HT-29 (cell line): ENCODE measurements around the gene TLR6. TPM values are rescaled to one million over a fixed set of nuclear protein-coding genes. Genes with fewer than 3 reads are reported as not detected.

ENCODE experiments used
- DNase-seq: peaks from one replicate; pipeline ENCODE4 v3.0.0-alpha.2; 2015; ENCODE audit warnings: low spot score
- total RNA-seq: library from RNA; depleted of rRNA; stranded (reverse); fragments of >200 nt; shearing (Covaris generic); gene quantifications from 2 replicates; pipeline ENCODE4 v1.2.3, GENCODE V29; 2014

Gene TLR6
- total RNA-seq, 1 experiment from 2014 or later: 0.15 TPM

DNA sequence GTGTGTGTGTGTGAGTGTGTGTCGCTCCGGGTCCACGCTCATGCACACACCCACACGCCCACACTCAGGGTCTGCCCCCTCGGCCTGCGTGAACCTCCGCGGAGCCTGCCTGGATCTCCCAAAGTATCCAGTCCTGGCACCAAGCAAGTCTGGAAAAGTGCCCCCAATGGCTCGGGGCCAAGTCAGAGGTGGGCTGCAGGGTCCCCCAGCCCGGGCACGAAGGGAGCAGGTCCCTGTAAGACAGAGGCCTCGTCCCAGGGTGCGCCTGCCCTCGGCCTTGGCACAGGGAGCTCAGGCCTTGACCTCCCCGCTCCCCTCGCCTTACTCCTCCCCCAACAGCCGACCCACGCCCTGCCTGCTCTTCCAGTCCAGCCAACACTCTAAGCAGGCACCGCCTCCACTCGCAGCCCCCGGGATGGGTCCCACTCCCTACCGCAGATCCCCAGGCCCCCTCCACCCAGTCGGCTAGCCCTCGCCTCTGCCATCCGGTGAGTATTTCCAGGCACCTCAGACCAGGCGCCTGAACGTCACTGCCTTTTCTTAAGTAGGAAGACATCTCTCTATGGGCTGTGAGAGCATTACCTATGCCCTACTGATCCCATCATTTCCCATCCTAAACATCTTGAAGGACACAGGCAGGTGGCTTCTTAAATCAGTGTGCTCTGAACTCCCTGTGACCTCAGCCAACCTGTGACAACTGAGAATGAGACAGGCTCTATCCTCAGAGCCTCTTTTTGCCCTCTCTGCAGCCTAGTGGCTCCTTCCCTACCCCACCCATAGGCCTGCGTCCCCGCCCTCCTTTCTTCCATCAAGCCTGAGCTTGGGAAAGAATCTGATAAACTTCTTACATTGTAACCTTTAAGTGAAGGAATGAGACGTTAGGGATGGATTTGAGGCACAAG, 11.7 kb upstream of the TLR6 start:
- DNase-seq: peak; percentile 28

DNA sequence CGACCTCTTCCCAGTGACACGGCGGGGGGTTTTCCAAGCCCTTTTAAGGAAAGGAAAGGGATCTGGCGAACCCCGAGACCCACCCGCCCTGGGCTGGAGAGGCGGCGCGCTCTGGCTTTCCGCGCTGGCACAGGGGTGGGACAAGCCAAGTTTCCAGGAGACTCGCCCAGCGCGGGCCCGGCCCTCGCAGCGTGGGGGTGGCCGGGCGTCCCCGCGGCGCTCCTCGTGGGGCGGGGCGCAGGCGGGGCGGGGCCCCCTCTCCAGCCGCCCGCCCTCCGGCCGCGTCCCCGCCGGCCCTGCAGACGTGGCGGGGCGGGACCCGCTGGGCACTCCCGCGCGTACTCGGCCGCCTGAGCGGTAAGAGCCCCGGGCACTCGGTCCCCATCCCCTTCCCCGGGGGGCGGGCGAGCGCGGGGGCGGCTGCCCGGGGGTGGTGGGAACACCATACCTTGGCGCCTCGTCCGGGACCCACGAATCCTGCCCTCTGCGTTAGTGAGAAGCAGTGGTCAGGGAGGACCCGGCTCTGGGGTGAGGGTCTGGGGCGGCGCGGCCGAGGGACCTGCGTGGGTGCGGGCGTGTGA, 11.0 kb upstream of the TLR6 start, which contains the start of gene FAM114A1:
Gene FAM114A1 (plus strand): TSS at position 329 of the 581 bp plus-strand sequence. CDS start 10,273 bp downstream, outside the sequence.
- peak; percentile 83 for DNase-seq

DNA sequence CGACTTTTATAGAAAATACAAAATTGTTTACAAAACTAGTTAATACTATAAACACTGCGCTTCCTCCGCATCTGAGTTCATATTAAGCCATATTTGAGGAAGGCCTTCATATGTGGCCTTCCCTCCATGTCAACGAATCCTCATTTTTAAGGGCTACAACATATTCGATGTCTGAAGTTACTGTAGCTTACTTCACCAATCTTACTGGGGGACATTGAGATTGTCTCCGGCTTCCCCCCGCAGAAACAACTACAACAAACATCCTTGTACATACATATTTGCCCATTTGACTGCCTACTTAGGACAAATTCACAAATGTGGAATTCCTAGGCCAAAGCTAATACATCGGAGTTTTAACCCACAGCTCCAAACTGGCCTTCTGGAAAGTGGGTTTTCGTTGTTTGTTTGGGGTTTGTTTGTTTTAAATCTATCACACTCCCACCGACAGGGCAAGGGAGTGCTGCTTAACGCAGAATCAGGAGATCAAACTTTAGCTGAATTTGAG, 10.4 kb upstream of the TLR6 start:
- DNase-seq: no peak

DNA sequence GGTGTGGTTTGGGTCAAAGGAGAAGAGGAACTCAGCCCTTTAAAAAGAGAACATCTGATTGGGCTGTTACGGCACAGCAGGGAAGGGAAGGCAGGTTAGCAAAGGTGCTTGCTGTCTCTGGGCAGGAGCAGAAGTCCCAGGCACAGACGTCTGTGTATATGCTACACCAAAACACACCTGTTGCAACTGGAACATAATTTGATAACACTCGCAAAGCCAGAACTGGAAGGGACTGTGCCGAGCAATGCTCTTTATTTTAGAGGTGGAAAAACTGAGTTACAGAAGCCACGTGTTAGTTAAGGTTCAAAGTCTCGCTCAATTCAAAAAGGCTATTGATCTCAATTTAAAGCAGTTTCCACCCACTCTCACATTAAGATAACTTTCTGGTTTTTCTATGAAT, 8.8 kb upstream of the TLR6 start:
- DNase-seq: peak; percentile 49

DNA sequence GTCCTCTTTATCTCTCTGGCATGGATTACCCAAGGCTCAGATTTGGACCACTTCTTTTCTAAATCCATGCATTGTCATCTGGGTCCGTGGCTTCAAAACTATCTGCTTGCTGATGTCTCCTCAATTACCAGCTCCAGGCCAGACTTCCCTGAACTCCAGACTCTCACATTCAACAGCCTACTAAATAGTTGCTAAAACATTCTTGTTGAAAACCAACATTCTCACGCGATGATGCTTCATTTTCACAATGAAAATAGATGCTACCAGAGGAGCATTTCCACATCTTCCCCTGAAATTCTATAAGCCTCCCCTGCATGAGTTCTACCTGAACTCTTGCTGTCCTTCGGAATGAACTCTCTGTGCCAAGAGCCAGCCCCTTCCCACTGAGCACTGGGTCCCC, 5.2 kb upstream of the TLR6 start:
- no peak for DNase-seq

DNA sequence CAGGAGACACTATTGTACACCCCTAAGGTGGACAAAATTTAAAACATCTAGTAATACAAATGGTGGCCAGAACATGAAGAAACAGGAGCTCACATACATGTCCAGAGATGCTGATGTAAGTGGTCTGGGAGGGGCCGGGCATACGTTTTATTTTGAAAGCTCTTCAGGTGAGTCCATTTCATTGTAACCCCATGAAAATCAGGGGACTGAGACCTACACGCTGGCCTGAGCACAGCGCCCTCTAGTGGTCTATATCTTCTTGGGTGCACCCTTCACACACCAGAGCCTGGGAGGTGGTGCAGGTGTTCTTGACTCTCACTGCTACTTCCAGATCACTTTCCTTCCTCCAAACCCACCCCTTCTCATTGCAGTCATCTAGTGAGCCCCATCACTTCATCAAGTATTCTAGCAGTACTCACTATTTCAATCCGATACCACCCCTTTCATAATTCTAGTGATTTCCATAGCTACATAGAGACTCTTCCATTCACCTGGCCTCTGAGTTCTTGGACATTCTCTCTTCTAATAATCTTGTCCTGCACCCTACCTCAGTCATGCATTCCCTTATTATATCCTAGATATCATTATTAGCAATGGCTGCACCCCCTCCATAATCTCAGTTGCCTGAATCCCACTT, 4.3 kb upstream of the TLR6 start:
- peak; percentile 72 for DNase-seq

DNA sequence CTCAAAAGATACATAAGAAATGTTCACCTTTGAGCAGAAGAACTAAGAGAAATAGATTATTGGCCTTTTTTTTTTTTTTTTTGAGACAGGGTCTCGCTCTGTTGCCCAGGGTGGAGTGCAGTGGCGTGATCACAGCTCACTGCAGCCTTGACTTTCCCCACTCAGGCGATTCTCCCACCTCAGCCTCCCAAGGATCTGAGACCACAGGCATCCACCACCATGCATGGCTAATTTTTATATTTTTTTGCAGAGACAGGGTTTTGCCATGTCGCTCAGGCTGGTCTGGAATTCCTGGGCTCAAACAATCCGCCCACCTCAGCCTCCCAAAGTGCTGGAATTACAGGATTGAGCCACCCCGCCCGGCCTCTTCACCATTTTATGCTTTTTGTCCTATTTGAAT, 2.9 kb upstream of the TLR6 start:
- no peak for DNase-seq

DNA sequence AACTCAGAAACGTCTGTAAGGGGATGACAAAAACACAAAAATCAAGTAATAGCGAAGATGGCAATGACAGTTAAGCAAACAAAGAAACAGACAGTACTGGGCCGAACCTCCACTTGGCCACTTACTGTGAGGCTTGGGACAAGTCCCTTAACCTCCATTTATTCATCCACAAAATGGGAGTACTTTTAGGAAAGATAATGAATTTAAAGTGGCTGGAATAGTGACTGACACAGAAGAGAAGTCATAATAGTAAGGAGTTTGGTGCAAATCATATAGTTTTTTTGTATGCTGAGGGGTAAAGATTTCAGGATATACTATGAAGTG, 1.4 kb upstream of the TLR6 start:
- DNase-seq: no peak

DNA sequence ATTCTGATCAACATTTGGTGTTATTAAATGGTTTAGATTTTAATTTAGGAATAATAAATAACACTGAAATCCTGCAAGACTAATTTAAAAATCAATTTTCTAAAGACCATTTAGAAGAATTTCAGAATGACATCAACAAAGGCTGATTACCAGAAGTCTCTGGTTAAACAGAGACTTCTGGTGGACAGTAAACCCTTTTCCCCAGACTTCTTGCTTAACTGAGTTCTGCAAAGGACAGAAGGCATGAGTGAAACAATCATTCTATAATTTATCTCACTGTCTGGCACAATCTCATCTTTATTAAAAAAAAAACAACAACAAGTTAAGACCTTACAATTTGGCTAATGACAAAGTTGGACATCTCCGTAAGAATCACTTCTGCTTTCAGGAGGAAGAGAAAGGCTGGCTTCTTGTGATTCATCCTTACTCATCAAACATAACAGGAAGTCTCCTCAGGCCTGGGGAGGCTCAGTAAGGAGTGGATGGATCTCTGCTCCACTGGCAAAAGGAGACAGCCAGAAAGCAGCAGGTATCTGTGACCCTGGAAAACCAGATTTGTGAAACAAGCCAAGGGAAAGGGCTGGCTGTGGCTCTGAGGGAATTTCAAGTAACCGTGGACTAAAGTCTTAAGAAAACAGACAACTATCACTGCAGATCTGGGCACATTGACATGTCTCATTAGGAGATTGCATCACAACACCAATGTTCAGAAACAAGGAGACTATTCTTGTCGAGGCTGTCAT, 908 bp upstream of the TLR6 start:
- peak; percentile 65 for DNase-seq

DNA sequence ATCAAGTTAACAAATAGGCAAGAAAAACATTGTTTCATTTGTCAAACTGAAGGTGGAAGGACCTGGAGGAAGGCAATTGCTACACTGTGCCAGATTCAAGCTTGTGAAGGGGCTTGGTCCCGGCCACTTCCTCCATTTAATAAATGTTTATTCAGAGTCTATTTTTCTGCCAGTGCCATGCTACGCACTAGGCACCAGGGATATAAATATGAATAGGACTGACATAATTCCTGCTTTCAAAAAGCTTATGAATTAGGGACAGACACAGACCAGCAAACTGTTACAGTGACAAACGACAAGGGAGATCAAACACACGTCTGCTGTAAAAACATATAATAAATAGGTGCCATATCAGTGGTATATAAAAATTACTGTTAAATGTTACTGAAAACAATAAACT, 571 bp downstream of the TLR6 start:
- DNase-seq: peak; percentile 38

DNA sequence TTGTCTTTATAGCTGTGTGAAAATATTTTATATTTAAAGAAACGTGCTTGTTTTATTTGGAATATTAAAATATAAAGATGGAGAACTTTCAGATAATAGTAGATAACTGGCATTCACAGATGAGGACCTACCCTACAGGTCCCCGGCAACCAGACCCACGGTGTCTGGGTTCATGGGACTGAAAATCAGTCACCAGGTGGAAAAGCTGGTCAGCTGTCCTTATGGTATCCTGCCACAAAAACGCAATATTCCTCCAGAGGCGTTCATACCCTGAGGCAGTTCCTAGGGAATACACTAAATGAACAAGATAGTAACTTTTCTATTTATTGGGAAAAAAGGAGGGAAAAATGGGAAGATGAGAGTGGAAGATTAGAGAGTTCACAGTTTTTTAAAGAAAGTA, 1.2 kb downstream of the TLR6 start:
- no peak for DNase-seq

DNA sequence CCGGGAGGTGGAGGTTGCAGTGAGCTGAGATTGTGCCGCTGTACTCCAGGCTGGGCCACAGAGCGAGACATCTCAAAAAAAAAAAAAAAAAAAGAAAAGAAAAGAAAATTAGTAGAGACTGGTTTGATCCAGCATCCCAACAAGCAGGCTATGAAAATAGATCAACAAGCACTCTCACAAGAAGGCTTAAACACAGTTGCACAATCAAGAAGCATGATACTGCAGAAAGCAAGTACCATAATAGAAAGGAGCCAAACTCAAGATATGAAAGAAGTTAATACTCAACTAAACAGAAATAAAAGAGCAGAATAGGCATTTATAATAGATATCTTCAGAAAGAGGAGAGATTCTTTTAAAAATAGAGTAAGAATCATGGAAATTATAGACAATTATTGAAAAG, 10.6 kb downstream of the TLR6 start:
- DNase-seq: no peak

DNA sequence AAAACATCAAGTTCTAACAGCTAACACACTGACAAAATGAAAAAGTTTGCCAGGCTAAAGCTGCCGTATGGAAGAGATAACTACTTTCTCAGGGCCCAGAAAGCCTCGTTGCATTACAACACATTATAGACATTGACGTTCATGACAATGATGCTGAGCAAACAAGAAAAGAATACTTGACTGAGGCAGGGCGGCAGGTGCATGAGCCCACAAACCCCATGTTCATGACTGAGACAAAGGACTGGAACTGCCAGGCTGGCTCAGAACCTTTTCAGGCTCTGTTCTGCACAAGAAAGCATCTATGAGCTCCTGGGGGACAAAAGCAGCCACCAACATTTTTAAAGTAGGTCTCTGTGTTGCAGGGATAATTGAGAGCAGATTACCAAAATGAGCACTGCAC, 13.6 kb downstream of the TLR6 start:
- DNase-seq: no peak

DNA sequence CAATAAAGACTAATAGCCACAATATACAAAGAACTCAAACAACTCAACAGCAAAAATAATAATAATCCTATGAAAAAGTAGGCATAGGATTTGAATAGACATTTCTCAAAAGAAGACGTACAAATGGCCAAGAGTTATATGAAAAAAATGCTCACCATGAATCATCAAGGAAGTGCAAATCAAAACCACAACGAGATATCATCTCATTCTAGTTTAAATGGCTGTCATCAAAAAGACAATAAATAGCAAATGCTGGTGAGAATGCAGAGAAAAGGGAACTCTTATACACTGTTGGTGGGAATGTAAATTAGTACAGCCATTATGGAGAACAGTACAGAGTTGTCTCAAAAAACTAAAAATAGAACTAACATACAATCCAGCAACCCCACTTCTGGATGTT, 18.8 kb downstream of the TLR6 start:
- DNase-seq: peak; percentile 26

DNA sequence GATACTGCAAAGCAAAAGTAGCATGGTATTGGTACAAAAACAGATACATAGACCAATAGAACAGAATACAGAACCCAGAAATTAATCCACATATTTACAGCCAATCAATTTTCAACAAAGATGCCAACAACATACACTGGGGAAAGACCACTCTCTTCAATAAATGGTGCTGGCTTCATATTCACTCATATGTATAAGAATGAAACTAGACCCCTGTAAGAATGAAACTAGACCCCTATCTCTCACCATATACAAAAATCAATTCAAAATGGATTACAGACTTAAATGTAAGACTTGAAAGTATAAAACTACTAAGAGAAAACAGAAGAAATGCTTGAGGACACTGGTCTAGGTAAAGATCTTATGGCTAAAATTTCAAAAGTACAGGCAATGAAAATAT, 19.3 kb downstream of the TLR6 start:
- DNase-seq: no peak

DNA sequence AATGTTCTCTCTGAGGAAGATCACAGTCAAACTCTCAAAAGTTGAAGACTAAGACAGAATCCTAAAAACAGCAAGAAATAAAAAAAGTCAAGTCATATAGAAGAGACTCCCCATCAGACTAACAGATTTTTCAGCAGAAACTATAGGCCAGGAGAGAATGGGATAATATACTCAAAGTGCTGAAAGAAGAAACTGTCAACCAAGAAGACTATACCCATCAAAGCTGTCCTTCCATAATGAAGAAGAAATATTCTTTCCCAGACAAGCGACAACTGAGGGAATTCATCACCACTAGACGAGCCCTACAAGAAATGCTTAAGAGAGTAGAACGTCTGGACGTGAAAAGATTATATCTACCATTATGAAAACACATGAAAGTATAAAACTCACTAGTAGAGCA, 22.0 kb downstream of the TLR6 start:
- DNase-seq: no peak

DNA sequence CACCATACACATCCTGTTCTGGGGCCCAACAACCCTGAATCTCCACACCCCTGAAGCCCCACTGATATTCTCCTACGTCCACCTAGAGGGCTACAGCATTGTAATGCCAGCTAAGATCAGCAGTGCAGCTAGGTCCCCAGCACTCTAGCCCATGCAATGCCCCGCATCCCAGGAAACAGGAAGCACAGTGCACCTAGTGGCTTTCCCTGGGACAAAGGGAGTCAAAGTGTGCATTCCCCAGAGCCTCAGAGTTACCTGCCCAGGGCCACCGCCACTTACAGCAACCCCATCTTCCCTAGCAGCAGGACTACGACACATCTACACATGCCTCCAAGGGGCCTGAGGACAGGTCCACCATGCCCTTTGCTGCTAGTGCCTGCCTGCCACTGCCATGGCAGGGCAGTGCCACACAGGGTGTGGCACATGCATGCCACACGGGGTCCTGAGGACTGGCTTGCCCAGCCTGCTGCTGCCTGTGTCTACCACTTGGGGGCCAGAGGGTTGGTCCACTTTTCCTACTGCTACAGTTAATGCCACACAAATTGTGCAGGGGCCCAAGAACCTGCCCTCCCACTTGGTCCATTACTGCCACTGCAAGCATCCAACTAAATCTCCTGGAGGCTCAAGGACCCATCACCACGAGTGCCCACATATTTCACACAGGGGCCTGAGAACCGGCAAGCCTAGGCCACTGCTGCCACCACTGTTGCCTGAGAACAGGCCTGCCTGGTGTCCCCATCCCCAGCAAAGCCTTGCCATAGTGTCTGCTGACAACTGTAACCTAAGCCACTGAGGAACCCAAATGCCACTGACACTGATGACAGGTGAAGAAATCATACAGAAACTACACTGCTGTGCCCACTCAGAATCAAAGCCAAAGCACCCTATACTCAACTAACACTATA, 23.7 kb downstream of the TLR6 start:
- peak; percentile 5 for DNase-seq

DNA sequence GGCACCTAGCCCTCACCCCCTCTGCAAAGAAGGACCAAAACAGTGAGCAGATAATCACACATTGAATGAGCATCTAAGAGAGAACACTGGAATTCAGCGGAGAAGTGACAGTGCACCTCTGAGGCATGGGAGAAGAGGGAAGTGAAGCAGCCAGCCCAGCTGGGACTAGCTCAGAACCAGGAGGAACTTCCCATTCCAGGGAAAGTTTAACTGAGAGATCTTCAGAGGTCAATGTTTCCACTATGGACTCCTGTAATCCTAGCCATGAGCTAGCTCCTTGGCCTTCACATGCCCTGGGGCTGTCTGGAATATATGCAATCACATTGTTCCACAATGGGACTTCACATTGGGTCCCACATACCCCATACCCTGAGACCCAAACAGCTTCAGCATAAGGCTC, 24.4 kb downstream of the TLR6 start:
- no peak for DNase-seq

DNA sequence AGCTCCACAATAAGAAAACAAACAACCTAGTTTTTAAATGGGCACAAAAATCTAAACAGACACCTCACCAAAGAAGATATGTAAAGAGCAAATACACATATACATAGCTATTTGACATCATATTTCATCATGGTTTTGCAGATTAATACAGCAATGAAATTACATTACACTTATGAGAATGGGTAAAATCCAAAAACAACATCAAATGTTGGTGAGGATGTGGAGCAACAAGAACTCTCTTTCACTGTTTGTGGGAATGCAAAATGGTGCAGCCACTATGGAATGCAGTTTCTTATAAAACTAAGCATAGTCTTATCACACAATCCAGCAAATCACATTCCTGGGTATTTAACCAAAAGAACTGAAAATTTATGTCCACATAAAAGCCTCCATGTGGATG, 25.0 kb downstream of the TLR6 start:
- DNase-seq: no peak

DNA sequence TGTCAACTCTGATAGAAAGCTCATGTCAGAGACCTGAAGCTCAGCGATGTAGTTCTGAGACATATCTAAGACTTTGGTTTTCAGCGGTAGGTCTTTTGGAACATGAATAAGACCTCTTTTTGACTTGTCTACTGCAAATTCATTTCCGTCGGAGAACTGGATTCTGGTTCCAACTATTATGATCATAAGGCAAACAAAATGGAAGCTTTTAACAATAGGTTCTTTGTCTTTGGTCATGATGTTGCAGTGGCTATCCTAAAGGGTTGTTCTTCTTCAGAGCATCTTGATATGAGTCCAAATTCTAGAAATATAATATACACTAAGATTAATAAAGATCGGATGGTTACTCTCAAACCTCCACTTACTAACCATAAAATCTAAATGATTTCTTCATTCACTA, 27.4 kb downstream of the TLR6 start:
- no peak for DNase-seq

DNA sequence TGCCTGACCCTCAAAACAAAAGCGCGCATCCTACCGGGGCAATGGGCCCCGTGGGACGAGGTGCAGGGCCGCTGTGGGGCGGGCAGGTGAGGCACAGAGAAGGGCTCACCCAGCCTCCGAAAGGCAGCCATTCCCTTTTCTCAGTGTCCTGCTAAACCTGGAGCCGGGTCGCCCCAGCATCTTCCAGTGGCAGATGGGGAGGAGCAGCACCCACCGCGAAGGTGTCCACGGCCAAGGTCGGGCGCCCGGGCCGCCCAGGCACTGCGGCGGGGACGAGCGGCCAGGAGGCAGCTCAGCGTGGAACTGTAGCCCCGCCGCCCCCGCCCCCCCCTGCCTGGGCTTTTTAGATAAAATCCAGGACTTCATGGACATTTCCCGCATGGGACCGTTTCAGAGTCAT, 32.9 kb downstream of the TLR6 start:
- DNase-seq: no peak
